Inflammatory macrophage treated with lipopolysaccharide for 1 hour (primary cell): ENCODE measurements around the gene UBE4B.
"Not testable (repeated sequence)": the region's sequence is repeated elsewhere in the genome, so short reads cannot be mapped to it uniquely, and the experiment has no call there.

ENCODE experiments used
- DNase-seq, 2 donors: peaks; one replicate each; pipeline ENCODE4 v3.0.0-alpha.2; 2020 to 2022

The UBE4B gene

DNA sequence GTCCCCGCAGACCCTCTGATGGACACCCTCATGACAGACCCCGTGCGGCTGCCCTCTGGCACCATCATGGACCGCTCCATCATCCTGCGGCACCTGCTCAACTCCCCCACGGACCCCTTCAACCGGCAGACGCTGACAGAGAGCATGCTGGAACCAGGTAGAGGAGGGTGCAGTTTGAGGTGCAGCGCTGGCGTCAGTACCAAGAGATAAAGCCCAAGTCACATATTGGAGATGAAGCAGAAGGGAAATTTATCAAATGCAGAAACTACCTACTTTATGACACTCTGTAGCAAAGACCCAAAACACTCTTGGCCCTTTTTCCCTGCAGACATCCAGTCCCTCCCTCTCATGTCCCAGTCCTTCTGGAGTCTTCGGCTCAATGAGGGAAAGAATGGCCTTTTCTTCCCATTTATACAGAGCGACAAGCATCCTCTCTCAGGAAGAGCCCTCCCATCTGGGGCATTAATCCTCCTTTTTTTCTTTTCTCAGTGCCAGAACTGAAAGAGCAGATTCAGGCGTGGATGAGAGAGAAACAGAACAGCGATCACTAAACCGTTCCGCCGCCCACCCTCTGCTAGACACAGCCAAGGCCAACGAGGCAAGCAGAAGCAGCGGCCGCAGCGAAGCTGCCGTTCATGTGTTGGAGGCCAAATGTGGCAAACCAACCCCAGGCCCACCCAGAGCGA, 146.8 kb downstream of the UBE4B start:
- DNase-seq = no peak

DNA sequence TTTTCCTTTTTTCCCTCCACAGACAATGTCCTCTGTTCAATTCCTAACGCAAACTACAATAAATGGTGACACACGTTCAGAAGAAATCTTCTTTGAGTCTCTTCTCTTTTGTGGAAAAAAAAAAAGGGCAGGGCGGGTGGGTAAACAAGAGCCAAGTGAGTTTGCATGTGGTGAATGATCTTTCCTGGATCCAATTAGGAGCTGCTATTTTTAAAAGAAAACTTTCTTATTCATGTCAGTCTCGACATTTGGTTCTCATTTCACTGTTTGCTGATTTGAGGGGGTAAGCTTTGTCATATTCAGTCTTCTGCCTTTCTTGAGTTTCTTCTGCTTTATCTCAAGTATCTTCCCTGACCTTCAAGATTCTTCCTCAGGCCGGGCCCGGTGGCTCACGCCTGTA, 148.4 kb downstream of the UBE4B start:
- DNase-seq = no peak

DNA sequence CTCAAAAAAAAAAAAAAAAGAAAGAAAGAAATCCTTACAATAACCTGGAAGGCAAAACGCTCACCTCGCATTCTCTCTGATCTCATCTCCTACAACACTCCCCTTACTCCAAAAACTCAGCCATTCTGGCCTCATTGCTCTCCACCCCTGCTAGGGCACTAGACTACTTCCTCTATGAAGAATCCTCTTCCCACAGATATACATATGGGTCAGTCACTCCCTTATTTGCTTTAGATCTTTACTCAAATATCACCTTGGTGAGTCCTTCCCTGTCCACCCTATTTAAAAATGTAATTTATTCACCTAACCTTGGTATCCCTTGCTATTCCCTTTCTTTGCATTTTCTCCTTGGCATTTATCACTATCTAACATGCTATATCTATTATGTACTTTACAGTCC, 153.0 kb downstream of the UBE4B start:
- no peak for DNase-seq

DNA sequence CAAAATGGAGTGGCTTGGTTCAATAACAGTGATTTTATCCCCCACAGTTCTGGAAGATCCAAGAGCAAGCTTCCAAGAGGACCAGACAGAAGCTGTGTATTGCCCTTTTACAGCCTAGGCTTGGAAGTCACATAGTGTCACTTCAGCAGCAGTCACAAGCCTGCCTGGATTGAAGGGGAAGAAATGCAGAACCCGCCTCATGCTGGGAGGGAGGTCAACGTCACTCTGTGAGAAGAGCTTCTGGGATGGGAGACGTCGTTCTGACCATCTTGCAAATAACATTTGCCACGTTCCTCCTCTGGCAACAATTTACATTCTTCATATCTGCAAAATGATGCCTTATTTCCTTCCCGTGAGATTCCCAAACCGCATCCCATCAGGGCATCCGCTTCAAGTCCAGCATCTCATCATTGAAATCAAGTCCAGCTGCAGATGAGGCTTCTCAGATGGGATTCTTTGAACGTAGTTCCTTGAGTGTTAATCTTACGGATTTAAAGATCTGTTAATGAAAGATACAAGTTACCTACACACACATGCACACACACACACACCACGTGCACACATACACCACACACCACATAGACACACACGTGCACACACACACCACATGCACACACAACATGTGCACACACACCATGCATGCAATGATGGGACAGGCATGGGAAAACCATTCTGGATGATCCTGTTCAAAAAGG, 153.7 kb downstream of the UBE4B start:
- no peak for DNase-seq

DNA sequence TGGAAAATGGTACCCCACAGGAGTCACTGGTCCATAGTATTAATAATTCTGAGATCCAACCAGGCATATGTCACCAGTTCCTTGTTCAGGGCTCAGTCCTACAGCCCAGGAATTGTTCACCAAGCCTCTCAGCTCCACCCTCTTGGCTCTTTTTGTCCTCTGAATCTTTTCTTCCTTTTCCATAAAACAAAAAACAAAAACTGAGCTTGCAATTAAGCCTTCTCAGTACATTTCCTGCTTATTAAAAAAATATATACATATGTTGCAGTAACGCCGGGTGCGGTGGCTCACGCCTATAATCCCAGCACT, 154.2 kb downstream of the UBE4B start:
- DNase-seq = no peak

DNA sequence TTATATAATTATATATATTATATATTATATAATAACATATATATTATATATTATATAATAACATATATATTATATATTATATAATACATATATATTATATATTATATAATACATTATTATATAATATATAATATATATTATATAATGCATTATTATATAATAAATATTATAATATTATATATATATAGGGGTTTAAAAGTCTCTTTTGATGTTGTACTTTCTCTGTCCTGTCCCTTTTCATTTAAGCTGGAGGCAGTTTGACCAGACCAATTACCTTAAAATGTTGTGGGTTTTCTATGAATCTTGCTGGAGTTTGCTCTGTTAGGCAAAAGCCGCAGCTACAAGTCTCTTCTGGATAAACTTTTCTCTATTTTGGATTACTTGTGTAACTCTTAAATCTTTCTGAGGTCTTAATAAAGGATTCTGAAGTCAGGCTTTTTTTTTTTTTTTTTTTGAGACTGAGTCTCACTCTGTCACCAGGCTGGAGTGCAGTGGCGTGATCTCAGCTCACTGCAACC, 155.4 kb downstream of the UBE4B start:
- DNase-seq = no peak

DNA sequence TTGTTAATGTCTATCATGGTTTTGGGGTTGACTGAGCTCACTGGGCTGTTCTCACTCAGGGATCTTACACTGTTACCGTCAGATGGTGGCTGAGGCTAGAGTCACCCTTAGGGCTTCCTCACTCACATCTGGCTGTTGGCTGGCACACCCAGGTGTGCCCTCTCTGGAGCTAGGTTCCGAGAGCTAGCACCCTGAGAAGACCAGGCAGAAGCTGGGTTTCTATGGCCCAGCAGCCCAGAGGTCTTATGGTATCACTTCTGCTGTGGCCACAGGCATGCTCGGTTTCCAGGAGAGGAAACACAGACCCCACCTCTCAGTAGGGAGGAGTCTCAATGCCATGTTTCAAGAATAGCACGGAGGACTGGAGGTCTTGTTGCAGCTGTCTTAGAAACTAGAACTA, 156.9 kb downstream of the UBE4B start:
- DNase-seq = no peak

DNA sequence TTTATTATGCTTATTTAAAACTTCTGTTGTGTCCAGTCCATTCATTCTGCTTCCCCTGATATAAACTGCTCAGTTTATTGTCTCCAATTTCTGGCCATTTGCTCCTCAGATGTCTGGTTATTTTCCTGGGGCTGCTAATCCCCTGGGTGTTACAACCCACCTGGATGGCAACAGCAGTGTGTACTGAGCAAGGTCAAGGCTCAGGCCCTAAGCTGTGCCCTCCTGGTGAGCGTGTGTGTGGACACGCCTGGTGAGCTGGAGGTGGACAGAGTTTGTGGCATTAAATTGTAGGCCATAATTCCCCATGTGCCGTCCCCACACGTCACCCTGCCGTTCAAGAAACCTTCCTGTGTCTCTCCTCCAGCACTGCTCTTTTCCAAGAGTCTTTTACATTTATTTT, 159.5 kb downstream of the UBE4B start:
- no peak for DNase-seq

DNA sequence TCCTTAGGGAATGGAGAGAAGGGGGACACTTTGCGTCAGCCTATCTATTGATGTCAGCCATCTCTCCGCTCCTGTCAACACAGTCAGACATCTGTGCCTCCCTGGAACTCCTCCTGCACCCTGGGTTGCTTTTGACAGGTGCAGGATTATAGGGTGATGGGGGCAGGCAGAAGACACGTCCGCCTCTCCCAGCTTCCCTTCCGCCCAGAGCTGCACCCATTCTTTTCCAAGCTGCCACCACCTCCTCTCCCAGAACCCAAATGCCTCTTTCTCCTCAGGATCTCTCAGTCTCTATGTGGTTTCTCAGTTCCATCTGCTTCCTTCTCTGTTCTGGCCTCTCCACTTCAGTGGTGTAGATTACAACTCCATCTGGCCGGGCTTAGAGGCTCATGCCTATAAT, 160.5 kb downstream of the UBE4B start:
- no peak for DNase-seq

DNA sequence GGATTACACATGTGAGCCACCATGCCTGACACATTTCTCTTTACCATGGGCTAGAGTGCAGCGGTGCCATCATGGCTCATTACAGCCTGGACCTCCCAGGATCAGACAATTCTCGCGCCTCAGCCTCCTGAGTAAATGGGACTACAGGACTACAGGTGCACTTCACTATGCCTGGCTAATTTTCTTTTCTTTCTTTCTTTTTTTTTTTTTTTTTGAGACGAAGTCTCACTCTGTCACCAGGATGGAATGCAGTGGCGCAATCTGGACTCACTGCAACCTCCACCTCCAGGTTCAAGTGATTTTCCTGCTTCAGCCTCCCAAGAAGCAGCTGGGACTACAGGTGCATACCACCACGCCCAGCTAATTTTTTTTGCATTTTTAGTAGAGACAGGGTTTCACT, 162.8 kb downstream of the UBE4B start:
- DNase-seq = no peak

DNA sequence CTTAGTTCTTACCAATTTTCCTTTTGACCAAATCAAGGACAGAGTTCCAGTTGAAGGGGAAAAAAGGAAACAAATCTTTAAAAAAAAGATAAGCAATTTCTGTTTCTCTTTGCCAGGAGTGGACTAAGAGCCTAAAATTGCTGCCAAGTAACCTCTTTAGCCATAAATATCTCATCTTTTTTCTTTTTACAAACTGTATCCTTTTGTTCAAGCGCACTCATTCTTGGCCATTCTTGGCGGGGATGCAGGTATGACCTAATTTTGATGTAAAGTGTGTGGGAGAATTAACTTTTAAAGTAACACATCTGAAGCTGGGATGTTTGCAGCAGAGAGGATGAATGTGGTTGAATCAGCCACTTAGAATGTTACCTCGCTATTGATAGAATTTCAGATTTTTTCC, 164.2 kb downstream of the UBE4B start:
- DNase-seq = no peak

DNA sequence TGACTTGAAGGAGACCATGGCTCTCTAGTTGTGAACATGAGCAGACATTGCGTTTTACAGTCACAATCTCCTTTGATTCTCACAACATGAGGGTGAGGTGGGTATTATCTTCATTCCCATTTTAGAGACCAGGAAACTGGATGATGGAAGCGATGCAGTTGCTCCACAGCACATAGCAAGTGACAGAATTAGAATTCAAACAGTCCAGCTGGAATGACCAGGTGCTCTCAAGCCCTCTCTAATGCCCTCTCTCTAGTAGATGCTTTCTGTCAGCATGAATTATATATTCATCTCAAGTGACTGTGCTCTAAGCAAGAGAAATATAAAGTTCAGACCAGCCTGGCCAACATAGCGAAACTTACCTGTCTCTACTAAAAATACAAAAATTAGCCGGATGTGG, 167.9 kb downstream of the UBE4B start:
- DNase-seq = no peak

DNA sequence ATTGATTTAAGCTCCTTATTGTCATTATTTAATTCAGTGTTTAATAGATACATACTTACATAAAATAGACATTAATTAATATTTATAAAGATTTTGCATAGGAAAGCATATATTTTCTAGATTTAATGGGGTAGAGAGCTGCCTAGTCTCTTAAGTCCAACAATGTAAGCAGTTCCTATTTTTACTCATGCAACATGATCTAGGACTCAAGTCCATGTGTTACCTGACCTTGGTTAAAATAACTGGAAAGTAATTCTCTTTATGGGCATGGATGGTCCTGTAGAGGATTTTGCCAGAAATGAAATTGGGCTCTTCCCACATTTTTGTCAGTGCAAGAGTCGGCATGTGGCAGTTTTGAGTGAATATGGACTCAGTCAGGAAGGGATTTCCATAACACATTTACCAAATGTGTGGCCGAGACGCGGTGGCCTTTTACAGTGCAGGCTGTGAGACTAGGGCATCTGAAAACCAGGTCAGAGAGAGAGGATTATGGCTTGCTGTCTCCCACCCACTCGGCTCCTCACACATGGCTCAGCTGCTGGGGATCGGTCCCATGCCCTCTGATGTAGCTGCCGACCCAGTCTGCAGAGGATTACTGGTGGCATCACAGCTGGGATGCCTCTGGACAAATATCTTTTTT, 171.4 kb downstream of the UBE4B start:
- DNase-seq = no peak

DNA sequence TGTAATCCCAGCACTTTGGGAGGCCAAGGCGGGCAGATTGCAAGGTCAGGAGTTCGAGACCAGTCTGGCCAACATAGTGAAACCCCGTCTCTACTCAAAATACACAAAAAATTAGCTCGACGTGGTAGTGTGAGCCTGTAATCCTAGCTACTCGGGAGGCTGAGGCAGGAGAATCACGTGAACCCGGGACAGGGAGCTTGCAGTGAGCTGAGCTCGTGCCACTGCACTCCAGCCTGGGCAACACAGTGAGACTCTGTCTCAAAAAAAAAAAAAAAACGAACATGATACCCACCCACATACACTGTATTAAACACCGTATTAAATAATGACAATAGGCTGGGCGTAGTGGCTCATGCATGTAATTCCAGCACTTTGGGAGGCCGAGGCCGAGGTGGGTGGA, 172.4 kb downstream of the UBE4B start:
- DNase-seq = not testable (repeated sequence)

DNA sequence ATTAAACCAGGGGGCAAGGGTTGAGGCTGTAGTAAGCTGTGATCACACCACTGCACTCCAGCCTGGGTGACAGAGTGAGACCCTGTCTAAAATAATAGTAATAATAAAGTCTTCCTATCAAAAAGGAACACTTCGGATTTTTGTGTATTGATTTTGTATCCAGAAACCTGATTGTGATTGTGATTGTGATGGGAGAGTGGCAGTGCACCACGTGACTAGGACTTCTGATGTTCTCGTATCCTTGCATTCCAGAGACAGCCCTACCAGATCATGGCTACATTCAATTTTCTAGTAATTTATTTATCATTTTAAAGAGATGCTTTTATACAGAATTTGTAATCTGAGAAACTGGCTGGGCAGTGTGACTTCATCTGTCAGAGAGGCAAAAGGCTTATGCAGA, 175.1 kb downstream of the UBE4B start:
- DNase-seq = no peak

DNA sequence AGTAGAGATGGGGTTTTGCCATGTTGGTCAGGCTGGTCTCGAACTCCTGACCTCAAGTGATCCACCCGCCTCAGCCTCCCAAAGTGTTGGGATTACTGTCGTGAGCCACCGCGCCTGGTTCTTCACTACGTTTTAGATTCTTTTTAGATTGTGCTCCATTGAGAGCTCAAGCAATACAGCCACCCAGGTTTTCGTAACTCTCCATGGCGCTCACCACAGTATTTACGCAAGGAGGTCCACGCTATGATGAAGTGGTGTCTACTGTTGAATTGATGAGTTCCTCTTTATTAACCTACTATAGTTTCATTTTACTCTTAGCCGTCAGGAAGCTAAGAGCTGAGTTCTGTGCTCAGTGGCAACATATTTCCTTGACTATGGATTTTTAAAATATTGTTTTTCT, 175.8 kb downstream of the UBE4B start:
- DNase-seq = peak; percentile 91 to 94

DNA sequence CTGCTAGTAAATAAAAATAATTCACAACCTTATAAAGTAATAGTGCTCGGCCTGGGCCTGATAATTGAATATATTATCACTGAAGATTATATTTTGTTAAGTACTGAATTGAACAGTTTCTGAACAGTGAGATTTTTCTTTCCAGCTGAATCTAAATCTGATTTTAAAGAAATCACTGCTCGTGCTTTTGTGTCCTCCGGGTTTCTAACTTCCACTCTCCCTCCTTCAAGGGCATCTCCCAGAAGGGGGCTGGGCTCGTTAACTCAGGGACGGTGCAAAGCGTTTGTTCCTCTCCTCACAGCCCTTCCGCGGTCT, 176.8 kb downstream of the UBE4B start:
- DNase-seq = no peak

DNA sequence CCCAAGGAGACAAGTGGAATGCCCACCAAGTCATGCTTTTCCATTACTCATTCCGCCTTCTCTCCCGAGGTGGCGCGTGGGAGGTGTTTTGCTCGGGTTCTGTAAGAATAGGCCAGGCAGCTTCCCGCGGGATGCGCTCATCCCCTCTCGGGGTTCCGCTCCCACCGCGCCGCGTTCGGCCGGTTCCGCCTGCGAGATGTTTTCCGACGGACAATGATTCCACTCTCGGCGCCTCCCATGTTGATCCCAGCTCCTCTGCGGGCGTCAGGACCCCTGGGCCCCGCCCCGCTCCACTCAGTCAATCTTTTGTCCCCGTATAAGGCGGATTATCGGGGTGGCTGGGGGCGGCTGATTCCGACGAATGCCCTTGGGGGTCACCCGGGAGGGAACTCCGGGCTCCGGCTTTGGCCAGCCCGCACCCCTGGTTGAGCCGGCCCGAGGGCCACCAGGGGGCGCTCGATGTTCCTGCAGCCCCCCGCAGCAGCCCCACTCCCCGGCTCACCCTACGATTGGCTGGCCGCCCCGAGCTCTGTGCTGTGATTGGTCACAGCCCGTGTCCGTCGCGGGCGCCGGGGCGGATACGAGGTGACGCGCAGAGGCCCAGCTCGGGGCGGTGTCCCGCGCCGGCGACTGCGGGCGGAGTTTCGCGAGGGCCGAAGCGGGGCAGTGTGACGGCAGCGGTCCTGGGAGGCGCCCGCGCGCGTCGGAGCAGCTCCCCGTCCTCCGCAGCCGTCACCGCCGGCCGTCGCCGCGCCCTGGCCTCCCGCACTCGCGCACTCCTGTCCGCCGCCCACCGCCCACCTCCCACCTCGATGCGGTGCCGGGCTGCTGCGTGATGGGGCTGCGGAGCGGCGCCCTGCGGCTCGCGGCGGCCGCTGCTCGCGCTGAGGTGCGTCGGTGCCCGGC, 177.4 kb downstream of the UBE4B start, which contains the start of gene KIF1B:
Gene KIF1B (plus strand): TSS at position 666 of the 906 bp plus-strand sequence. CDS start 21,759 bp downstream, outside the sequence.
- DNase-seq = peak; percentile 98 to 100

DNA sequence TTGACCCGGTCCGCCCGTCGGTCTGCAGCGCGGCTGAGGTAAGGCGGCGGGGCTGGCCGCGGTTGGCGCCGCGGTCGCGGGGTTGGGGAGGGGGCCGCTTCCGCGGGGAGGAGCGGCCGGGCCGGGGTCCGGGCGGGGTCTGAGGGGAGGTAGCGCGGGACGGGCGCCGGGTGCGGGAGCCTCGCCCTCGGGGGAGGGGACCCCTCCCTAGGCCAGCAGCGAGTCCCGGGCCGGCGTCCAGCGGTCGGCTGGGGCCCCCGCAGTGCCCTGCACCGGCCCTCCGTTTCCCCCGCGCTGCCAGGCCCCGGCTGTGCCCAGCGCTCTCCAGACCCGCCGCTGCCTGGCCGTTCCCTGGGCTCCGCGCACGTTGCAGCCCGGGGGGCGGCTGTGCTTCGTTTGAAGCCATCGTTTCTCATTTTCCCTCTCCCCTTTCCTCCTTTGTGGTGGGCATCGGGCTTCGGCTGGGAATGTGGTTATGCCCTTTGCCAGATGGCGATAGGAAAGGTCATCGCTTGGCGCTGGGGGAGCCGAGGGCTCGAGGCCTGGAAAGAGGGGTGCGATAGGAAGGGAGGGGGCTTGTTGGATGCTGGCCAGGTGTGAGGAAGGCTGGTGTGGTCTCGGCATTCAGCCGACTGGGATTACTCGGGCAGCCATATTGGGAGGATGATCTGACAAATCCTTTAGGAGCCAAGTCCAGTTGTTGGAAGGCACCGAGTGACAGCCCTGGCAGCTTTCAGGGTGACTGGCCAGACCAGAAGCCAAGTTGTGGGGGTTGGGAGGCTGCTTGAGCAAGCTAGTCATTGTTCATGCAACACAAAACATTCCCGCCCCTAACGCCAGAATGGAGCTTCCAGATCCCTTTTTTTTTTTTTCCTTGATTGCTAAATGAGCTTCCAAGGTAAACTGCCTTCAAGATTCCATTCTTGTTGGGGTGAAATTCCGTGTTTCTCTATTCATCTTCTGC, 178.4 kb downstream of the UBE4B start:
- DNase-seq = peak; percentile 84 to 90

DNA sequence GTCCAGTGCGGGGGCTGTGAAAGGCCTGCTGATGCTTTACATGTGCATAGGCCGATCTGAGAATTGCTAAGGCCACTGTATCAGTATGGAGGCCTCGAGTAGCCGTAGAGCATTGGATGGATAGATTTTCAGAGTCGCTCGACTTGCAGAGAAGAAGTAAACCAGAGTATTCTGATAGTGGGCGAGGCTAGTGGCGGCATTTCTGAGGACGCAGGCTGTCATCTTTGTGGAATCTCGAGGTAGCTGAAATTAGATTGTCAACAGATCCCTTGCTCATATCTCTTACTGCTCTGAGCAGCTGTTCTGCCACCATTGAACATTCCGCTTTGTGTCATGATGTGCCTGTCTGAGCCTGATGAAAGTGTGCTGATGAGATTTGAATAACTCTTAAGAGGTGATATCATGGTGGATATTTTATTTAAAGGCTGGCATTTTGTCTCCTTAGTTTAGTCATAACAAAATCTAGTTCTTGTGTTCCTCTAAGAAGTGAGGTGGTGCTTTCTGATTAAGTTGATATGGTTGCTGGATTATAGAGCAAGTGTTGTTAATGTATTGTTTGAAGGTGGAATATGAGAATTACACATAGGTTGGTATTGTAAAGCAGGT, 179.2 kb downstream of the UBE4B start:
- DNase-seq = no peak

DNA sequence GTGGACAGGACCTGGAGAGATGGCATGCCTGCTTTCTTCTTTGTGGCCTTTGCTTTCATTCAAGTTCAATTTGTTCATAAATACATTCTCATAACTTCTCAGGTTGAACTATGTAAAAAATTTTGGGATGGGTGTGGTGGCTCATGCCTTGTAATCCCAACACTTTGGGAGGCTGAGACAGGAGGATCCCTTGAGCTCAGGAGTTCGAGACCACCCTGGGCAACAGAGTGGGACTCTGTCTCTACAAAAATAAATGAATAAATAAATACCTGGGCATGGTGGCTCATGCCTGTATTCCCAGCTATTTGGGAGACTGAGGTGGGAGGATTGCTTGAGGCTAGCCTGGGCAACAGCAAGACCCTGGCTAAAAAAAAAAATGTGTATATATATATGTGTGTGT, 179.7 kb downstream of the UBE4B start:
- DNase-seq = no peak
